Activated T-helper 2 cell treated with anti-CD3 and anti-CD28 coated beads, Interferon-gamma antibody, Interleukin-2, Interleukin-4, amounts not matched to agents 10 μg/mL and 5 μg/mL and 100 μg/mL, durations not matched to agents 14 hours and 24 hours and 36 hours (primary cell): Measurements from ENCODE around the gene TMEM250. TPM values are rescaled to one million over a fixed set of nuclear protein-coding genes. Genes with fewer than 3 reads are reported as not detected.

Experiments used
- DNase-seq: peaks from one replicate; pipeline ENCODE4 v3.0.0; 2021; ENCODE audit warnings: low spot score
- H3K27ac Mint-ChIP-seq: one replicate; pipeline ENCODE4 v1.8.0; 2021; ENCODE audit warnings: mixed read lengths
- H3K27me3 Mint-ChIP-seq: one replicate; pipeline ENCODE4 v1.8.0; 2021; ENCODE audit warnings: low read depth, mixed read lengths
- H3K36me3 Mint-ChIP-seq: one replicate; pipeline ENCODE4 v1.8.0; 2021; ENCODE audit warnings: low read depth, mixed read lengths
- H3K4me1 Mint-ChIP-seq: one replicate; pipeline ENCODE4 v1.8.0; 2021; ENCODE audit warnings: low read depth, mixed read lengths
- H3K4me3 Mint-ChIP-seq: one replicate; pipeline ENCODE4 v1.8.0; 2021; ENCODE audit warnings: low read depth, mild to moderate bottlenecking, moderate library complexity, mixed read lengths
- H3K9me3 Mint-ChIP-seq: one replicate; pipeline ENCODE4 v1.8.0; 2021; ENCODE audit warnings: mixed read lengths
- intact Hi-C: fragments of 100-400 bp; cut with micrococcal nuclease; formaldehyde crosslinking; loops from one replicate; pipeline ENCODE4 v1.15.1; 2023
- total RNA-seq: library from RNA; stranded (reverse); gene quantifications from 2 replicates; pipeline ENCODE4 v1.2.3, GENCODE V29; 2022

Gene TMEM250
- total RNA-seq, 1 donor from 2014 or later, result 43.5 TPM

GRCh38 chr9:136119061-136119882, 597 bp upstream of the TMEM250 start:
- H3K27ac Mint-ChIP-seq, result peak overlapping the region; percentile 78
- no peak for DNase-seq
- H3K36me3 Mint-ChIP-seq, result peaks cover 16% of the 10 kb centered on the region
- intact Hi-C loops, result loop anchor here (1.0 to 10.0 kb wide), 3 partner anchors 126 to 286 kb away; partner anchors contain the start of genes QSOX2, SNAPC4 and UBAC1
- no peaks in the 10 kb centered on the region for H3K27me3 Mint-ChIP-seq
- H3K4me1 Mint-ChIP-seq, result peaks cover 4% of the 10 kb centered on the region
- no peaks in the 10 kb centered on the region for H3K9me3 Mint-ChIP-seq
- H3K4me3 Mint-ChIP-seq, result peak overlapping the region; percentile 82

GRCh38 chr9:136117916-136118319, 757 bp downstream of the TMEM250 start:
- Mint-ChIP-seq H3K4me1 (peaks cover 15% of the 10 kb centered on the region), H3K9me3 (no peaks in the 10 kb centered on the region), H3K4me3 (peak overlapping the region; percentile 83), H3K27me3 (no peaks in the 10 kb centered on the region), H3K36me3 (peaks cover 25% of the 10 kb centered on the region), H3K27ac (peak overlapping the region; percentile 70)
- intact Hi-C loops, result loop anchor here (1.0 to 10.0 kb wide), 4 partner anchors 9 to 287 kb away; partner anchors contain the start of genes CAMSAP1, QSOX2 and SNAPC4
- no peak for DNase-seq

- Mint-ChIP-seq H3K4me3 (peak overlapping the region; percentile 83), H3K4me1 (peaks cover 16% of the 10 kb centered on the region), H3K27me3 (no peaks in the 10 kb centered on the region), H3K36me3 (peaks cover 25% of the 10 kb centered on the region), H3K9me3 (no peaks in the 10 kb centered on the region), H3K27ac (peak overlapping the region; percentile 70)
- no peak for DNase-seq
- intact Hi-C loops, result loop anchor here (10.0 kb wide), 2 partner anchors 127 to 287 kb away; partner anchors contain the start of genes QSOX2 and SNAPC4
Observed at GRCh38 chr9:136117291-136117915, 1.3 kb downstream of the TMEM250 start.

- intact Hi-C loops, result loop anchor here (10.0 kb wide), 2 partner anchors 128 to 288 kb away; partner anchors contain the start of genes QSOX2 and SNAPC4
- Mint-ChIP-seq H3K36me3 (peaks cover 27% of the 10 kb centered on the region), H3K4me1 (peaks cover 21% of the 10 kb centered on the region), H3K27me3 (no peaks in the 10 kb centered on the region), H3K4me3 (peak overlapping the region; percentile 30), H3K27ac (no peak overlapping the region), H3K9me3 (no peaks in the 10 kb centered on the region)
- no peak for DNase-seq
Observed at GRCh38 chr9:136116360-136117098, 2.1 kb downstream of the TMEM250 start.

GRCh38 chr9:136115641-136116359, 2.9 kb downstream of the TMEM250 start:
- no peaks in the 10 kb centered on the region for H3K9me3 Mint-ChIP-seq
- DNase-seq, result no peak
- no peak overlapping the region for H3K27ac Mint-ChIP-seq
- H3K4me3 Mint-ChIP-seq, result no peak overlapping the region
- peaks cover 25% of the 10 kb centered on the region for H3K4me1 Mint-ChIP-seq
- no peaks in the 10 kb centered on the region for H3K27me3 Mint-ChIP-seq
- intact Hi-C loops, result loop anchor here (10.0 kb wide), 2 partner anchors 129 to 289 kb away; partner anchors contain the start of genes QSOX2 and SNAPC4
- H3K36me3 Mint-ChIP-seq, result peaks cover 27% of the 10 kb centered on the region

GRCh38 chr9:136115206-136115605, 3.5 kb downstream of the TMEM250 start:
- no peak for DNase-seq
- Mint-ChIP-seq H3K4me1 (peaks cover 25% of the 10 kb centered on the region), H3K27me3 (no peaks in the 10 kb centered on the region), H3K4me3 (no peak overlapping the region), H3K36me3 (peaks cover 27% of the 10 kb centered on the region), H3K27ac (peak overlapping the region; percentile 55), H3K9me3 (no peaks in the 10 kb centered on the region)
- intact Hi-C loops, result loop anchor here (10.0 kb wide), 2 partner anchors 130 to 290 kb away; partner anchors contain the start of genes QSOX2 and SNAPC4

GRCh38 chr9:136114610-136115009, 4.1 kb downstream of the TMEM250 start:
- DNase-seq, result no peak
- intact Hi-C loops, result loop anchor here (10.0 kb wide), 2 partner anchors 130 to 290 kb away; partner anchors contain the start of genes QSOX2 and SNAPC4
- no peaks in the 10 kb centered on the region for H3K9me3 Mint-ChIP-seq
- peaks cover 27% of the 10 kb centered on the region for H3K36me3 Mint-ChIP-seq
- H3K4me3 Mint-ChIP-seq, result no peak overlapping the region
- H3K4me1 Mint-ChIP-seq, result peaks cover 25% of the 10 kb centered on the region
- H3K27me3 Mint-ChIP-seq, result no peaks in the 10 kb centered on the region
- peak overlapping the region; percentile 55 for H3K27ac Mint-ChIP-seq

- peak overlapping the region; percentile 93 for H3K27ac Mint-ChIP-seq
- DNase-seq, result no peak
- no peaks in the 10 kb centered on the region for H3K9me3 Mint-ChIP-seq
- peaks cover 36% of the 10 kb centered on the region for H3K4me1 Mint-ChIP-seq
- intact Hi-C loops, result loop anchor here (10.0 kb wide), 2 partner anchors 132 to 292 kb away; partner anchors contain the start of genes QSOX2 and SNAPC4
- no peak overlapping the region for H3K4me3 Mint-ChIP-seq
- no peaks in the 10 kb centered on the region for H3K27me3 Mint-ChIP-seq
- peaks cover 27% of the 10 kb centered on the region for H3K36me3 Mint-ChIP-seq
Observed at GRCh38 chr9:136112541-136112940, 6.1 kb downstream of the TMEM250 start.

- intact Hi-C loops, result loop anchor here (10.0 kb wide), 2 partner anchors 133 to 293 kb away; partner anchors contain the start of genes QSOX2 and SNAPC4
- no peaks in the 10 kb centered on the region for H3K9me3 Mint-ChIP-seq
- no peak overlapping the region for H3K4me3 Mint-ChIP-seq
- peaks cover 42% of the 10 kb centered on the region for H3K4me1 Mint-ChIP-seq
- no peak for DNase-seq
- H3K36me3 Mint-ChIP-seq, result peaks cover 27% of the 10 kb centered on the region
- H3K27me3 Mint-ChIP-seq, result no peaks in the 10 kb centered on the region
- peak overlapping the region; percentile 87 for H3K27ac Mint-ChIP-seq
Observed at GRCh38 chr9:136111910-136112309, 6.8 kb downstream of the TMEM250 start.

- Mint-ChIP-seq H3K27me3 (no peaks in the 10 kb centered on the region), H3K4me1 (peaks cover 46% of the 10 kb centered on the region), H3K4me3 (peak overlapping the region; percentile 61), H3K36me3 (peaks cover 23% of the 10 kb centered on the region), H3K27ac (peak overlapping the region; percentile 45), H3K9me3 (no peaks in the 10 kb centered on the region)
- DNase-seq, result no peak
- intact Hi-C loops, result loop anchor here (10.0 kb wide), 2 partner anchors 134 to 294 kb away; partner anchors contain the start of genes QSOX2 and SNAPC4
Observed at GRCh38 chr9:136111190-136111589, 7.5 kb downstream of the TMEM250 start.

- Mint-ChIP-seq H3K4me3 (peak overlapping the region; percentile 83), H3K27me3 (no peaks in the 10 kb centered on the region), H3K9me3 (no peaks in the 10 kb centered on the region), H3K36me3 (peaks cover 22% of the 10 kb centered on the region), H3K27ac (peak overlapping the region; percentile 74), H3K4me1 (peaks cover 46% of the 10 kb centered on the region)
- DNase-seq, result no peak
- intact Hi-C loops, result loop anchor here (10.0 kb wide), 2 partner anchors 134 to 294 kb away; partner anchors contain the start of genes QSOX2 and SNAPC4
Observed at GRCh38 chr9:136110082-136111061, 8.3 kb downstream of the TMEM250 start.
